Fibroblast of peridontal ligament (primary cell): Measurements from ENCODE around the gene NLRP1.

Experiments
- DNase-seq: peaks from one replicate; pipeline ENCODE4 v3.0.0-alpha.2; 2010; ENCODE audit errors: extremely low read depth

Gene NLRP1

DNA sequence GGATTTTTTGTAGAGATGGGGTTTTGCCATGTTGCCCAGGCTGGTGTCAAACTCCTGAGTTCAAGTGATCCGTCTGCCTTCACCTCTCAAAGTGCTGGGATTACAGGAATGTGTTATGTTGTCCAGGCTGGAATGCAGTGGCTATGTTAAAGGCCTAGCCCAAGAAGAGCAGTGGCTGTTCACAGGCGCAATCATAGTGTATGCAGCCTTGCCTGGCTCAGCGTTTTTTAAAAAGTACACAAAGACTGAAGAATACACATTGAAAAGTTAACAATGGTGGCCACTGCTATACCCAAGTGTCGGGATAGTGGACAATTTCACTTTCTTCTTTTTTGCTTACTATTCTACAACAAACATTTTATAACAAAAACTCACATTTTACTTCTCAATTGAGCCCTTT, 105.3 kb downstream of the NLRP1 start:
- DNase-seq, result no peak

DNA sequence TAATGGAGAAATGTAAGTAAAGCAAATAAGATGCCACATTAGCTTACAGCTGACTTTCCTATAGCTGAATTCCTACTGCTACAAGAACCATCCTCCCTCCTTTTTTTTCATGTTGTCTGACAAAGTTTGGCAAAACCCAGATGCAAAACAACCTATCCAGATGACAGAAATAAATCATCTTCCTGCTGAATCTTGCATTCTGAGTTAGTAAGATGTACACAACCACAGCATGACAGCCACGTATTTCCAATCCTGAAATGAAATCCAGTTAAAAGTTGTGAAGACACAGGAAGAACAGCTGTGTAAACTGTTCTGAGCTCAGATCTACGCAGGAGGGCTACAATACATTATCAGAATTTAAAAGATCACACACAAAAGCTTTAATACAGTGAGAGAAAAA, 110.4 kb downstream of the NLRP1 start:
- no peak for DNase-seq

DNA sequence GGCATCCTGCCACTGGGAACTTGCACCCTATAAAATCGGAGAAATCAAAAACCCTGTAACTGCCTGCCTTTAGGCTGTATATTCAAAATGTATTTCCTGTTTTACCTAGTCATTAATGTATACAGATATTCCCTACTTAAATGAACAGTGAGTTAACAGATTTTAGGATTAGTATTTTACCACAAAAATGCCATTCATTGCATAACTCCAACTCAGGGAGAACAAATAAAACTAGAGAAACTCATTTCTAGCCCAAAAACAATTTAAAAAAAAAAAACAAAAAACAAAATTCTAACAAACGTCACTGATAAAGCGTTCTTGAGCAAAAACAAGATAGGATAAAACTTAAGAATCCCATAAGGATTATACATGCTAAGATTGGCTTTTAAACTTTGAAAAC, 111.8 kb downstream of the NLRP1 start:
- no peak for DNase-seq

DNA sequence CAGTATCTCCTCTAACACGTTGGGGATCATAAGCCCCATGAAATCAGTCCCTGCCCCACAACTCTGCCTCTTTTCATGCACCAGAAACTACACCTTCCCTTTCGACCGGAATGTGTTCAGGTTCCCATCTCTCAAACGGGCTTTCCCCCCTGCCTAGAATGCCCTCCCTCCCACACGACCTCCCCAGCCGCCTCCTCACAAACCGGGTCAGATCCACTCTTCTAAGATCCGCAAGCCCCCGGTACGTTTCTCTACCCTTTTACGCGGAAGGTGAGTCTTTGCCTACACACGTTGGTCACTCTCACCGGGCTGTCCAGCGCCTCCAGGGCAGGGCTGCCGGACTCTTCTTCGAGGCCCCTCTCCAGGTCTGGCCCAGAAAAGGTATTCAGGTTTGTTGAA, 116.2 kb downstream of the NLRP1 start:
- no peak for DNase-seq

DNA sequence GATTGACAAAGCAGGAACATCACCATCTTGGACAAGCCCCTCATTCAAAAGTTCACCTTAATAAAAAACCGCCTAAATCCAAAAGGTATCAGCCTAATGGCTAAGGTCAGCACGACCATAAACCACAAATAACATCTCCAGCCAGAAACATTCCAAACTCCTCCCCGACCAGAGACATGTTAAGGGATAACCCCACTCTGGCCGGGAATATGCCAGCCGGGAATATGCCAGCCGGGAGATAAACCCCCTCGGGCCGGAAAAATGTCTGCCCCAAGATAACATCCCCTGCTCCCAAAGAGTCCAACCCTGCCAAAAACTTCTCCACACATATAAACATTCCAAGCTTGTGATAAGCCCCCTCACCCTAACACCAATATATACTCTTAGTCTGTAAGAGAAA, 116.9 kb downstream of the NLRP1 start:
- no peak for DNase-seq

DNA sequence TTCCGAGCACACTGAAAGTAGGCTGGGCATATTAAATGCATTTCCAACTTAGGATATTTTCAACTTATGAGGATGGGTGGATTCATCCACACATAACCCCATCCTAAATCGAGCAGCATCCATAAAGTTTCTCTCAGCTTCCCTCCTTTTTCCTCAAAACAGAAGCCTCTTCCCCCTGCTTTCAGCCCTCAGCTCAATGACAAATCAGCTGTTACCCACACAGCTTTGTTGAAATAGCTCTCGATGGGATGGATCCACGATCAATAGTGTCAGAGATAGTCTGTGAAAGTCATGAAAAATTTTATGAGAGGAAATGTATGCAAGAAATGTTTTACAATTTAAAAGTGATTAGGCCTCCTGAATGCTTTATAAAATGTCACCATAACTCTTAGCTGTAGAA, 118.0 kb downstream of the NLRP1 start:
- DNase-seq, result no peak

DNA sequence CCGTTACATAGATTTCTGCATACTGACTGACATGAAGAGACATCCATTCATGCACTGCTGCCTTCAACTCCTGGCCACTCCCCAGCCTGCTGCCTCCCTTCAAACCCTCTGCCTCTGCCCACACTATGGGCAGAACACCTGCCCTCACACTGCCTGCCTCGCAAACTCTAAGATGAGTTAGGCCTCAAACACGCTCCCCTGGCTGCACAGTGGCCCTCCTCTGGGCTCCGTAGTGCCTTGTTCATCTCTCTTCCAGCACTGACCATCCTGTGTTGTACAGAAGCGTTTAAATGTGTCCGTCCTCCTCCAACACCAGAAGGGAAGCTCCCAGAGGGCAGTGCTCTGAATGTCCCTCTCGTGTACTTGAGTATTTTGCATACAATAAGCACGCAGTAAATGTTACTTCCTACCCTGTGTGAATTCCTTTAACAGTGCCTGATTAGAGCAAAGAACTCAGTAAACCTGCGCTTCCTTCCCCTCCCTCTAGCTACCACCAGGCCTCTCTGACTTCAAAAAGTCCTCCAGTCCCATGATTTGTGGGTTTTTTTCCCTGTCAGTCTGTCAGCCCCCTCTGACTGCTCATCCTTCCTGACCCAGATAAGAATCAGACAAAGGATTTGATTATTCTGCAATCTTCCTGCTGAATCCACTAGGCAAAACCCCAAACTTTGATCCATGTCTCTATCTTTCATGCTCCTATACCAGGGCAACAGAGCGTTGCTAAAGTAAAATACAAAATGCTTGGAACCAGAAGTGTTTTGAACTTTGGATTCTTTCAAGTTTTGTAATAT, 119.4 kb downstream of the NLRP1 start:
- DNase-seq, result no peak
